ENCODE results near the gene GAD1.

GRCh38 chr2:170850251-170850650 lies 33.6 kb downstream of the GAD1 start:
- TF ChIP-seq, protein P1, sequence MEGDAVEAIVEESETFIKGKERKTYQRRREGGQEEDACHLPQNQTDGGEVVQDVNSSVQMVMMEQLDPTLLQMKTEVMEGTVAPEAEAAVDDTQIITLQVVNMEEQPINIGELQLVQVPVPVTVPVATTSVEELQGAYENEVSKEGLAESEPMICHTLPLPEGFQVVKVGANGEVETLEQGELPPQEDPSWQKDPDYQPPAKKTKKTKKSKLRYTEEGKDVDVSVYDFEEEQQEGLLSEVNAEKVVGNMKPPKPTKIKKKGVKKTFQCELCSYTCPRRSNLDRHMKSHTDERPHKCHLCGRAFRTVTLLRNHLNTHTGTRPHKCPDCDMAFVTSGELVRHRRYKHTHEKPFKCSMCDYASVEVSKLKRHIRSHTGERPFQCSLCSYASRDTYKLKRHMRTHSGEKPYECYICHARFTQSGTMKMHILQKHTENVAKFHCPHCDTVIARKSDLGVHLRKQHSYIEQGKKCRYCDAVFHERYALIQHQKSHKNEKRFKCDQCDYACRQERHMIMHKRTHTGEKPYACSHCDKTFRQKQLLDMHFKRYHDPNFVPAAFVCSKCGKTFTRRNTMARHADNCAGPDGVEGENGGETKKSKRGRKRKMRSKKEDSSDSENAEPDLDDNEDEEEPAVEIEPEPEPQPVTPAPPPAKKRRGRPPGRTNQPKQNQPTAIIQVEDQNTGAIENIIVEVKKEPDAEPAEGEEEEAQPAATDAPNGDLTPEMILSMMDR (IDR thresholded peaks at IDR 0.05): no peak
- TF ChIP-seq ZFX (IDR thresholded peaks at IDR 0.05; ENCODE audit: borderline replicate concordance): no peak

Data from 22Rv1 (cell line).